ENCODE data around the gene SHISA7. TPM values are rescaled to one million over a fixed set of nuclear protein-coding genes. Genes with fewer than 3 reads are reported as not detected.

Gene SHISA7
- total RNA-seq, 1 donor from 2014 or later = not detected

DNA sequence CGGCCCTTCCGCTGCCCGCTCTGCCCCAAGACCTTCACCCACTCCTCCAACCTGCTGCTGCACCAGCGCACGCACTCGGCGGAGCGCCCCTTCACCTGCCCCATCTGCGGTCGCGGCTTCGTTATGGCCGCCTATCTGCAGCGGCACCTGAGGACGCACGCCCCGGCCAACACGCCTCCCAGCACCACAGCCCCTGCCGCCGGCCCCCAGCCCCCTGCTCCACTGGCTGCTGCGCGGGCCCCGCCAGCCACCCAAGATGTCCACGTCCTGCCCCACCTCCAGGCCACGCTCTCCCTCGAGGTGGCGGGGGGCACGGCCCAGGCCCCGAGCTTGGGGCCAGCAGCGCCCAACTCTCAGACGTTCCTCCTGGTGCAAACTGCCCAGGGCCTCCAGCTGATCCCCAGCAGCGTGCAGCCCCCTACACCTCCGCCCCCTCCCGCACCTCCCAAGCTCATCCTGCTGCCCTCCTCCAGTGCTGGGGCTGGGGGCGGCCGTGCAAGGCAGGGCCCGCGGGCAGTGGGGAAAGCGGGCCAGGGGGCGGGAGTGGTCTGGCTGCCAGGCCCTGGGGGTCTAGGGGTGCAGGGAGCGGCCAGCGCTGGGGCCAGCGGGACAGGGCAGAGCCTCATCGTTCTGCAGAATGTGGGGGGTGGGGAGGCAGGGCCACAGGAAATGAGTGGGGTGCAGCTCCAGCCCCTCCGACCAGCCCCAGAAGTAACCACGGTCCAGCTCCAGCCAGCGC is 40.0 kb upstream of the SHISA7 start:
- H3K27me3 ChIP-seq (ENCODE audit: control insufficient read depth, insufficient read depth, low read length) = no peaks in the 10 kb centered on the region
- H3K4me3 ChIP-seq (ENCODE audit: low read depth, low read length) = no peak overlapping the region
- DNase-seq (ENCODE audit: low read depth) = no peak
- no peak for FAIRE-seq
- TF ChIP-seq, protein P1, sequence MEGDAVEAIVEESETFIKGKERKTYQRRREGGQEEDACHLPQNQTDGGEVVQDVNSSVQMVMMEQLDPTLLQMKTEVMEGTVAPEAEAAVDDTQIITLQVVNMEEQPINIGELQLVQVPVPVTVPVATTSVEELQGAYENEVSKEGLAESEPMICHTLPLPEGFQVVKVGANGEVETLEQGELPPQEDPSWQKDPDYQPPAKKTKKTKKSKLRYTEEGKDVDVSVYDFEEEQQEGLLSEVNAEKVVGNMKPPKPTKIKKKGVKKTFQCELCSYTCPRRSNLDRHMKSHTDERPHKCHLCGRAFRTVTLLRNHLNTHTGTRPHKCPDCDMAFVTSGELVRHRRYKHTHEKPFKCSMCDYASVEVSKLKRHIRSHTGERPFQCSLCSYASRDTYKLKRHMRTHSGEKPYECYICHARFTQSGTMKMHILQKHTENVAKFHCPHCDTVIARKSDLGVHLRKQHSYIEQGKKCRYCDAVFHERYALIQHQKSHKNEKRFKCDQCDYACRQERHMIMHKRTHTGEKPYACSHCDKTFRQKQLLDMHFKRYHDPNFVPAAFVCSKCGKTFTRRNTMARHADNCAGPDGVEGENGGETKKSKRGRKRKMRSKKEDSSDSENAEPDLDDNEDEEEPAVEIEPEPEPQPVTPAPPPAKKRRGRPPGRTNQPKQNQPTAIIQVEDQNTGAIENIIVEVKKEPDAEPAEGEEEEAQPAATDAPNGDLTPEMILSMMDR (IDR thresholded peaks at IDR 0.05; ENCODE audit: insufficient read depth, low read length, severe bottlenecking) = no peak
- H3K36me3 ChIP-seq (ENCODE audit: control insufficient read depth, insufficient read depth, low read length) = peaks cover 6% of the 10 kb centered on the region

GRCh38 chr19:55482156-55482961 is 39.3 kb upstream of the SHISA7 start:
- DNase-seq (ENCODE audit: low read depth) = no peak
- H3K4me3 ChIP-seq (ENCODE audit: low read depth, low read length) = no peak overlapping the region
- no peaks in the 10 kb centered on the region for H3K27me3 ChIP-seq (ENCODE audit: control insufficient read depth, insufficient read depth, low read length)
- TF ChIP-seq, protein P1 (IDR thresholded peaks at IDR 0.05; ENCODE audit: insufficient read depth, low read length, severe bottlenecking) = no peak
- H3K36me3 ChIP-seq (ENCODE audit: control insufficient read depth, insufficient read depth, low read length) = peaks cover 6% of the 10 kb centered on the region
- no peak for FAIRE-seq

GRCh38 chr19:55481794-55482155 is 38.7 kb upstream of the SHISA7 start:
- Histone ChIP-seq H3K36me3 (ENCODE audit: control insufficient read depth, insufficient read depth, low read length) (peaks cover 6% of the 10 kb centered on the region), H3K27me3 (ENCODE audit: control insufficient read depth, insufficient read depth, low read length) (no peaks in the 10 kb centered on the region), H3K4me3 (ENCODE audit: low read depth, low read length) (no peak overlapping the region)
- FAIRE-seq = no peak
- TF ChIP-seq, protein P1 (IDR thresholded peaks at IDR 0.05; ENCODE audit: insufficient read depth, low read length, severe bottlenecking) = no peak
- no peak for DNase-seq (ENCODE audit: low read depth)

GRCh38 chr19:55481148-55481793 is 38.2 kb upstream of the SHISA7 start:
- FAIRE-seq = no peak
- Histone ChIP-seq H3K4me3 (ENCODE audit: low read depth, low read length) (no peak overlapping the region), H3K36me3 (ENCODE audit: control insufficient read depth, insufficient read depth, low read length) (peaks cover 6% of the 10 kb centered on the region), H3K27me3 (ENCODE audit: control insufficient read depth, insufficient read depth, low read length) (no peaks in the 10 kb centered on the region)
- no peak for DNase-seq (ENCODE audit: low read depth)
- TF ChIP-seq, protein P1 (IDR thresholded peaks at IDR 0.05; ENCODE audit: insufficient read depth, low read length, severe bottlenecking) = no peak

GRCh38 chr19:55479451-55480230 is 36.5 kb upstream of the SHISA7 start:
- no peak overlapping the region for H3K4me3 ChIP-seq (ENCODE audit: low read depth, low read length)
- no peak for FAIRE-seq

More at GRCh38 chr19:55479451-55480230, 36.5 kb upstream of the SHISA7 start:
- H3K36me3 ChIP-seq (ENCODE audit: control insufficient read depth, insufficient read depth, low read length) = peaks cover 6% of the 10 kb centered on the region
- DNase-seq (ENCODE audit: low read depth) = no peak
- H3K27me3 ChIP-seq (ENCODE audit: control insufficient read depth, insufficient read depth, low read length) = no peaks in the 10 kb centered on the region
- TF ChIP-seq, protein P1 (IDR thresholded peaks at IDR 0.05; ENCODE audit: insufficient read depth, low read length, severe bottlenecking) = no peak
